ENCODE results near the gene PITPNB.

The PITPNB gene

DNA sequence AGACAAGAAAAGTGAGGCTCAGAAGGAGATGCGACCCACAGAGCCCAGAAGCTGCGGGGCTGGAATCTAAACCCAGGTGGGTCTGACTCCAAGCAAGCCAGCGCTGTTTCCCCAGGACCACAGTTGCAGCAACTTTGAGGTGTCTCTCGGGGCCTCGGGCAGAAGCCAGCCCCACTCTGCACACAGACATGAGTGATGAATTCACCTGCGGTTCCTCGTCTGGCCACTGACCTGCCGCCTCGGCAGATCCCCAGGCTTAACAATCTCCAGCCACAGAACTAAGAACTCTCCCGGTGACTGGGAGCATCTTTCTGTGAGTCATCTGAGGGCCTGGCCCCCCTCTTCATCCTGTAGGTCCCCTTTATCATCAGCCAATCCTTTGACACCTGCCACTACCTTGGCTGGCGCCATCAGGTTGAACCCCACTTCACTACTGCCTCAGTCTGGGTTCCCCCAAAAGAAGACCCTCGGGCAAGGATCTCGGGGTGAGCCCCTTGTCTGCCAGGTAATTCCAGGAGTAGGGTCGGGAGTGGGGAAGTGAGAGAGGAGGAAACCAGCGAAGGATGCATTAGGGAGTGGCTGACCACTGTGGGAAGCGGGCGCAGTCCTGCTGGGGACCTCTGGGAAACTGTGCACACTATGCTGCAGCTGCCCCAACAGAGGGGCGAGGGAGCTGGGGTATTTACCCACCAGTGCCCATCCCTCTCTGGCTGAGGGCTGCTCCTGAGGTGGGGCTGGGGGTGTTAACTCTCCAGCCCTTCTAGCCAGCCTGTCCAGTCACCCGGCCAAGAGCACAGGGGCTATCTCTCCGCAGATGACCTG is 84.5 kb downstream of the PITPNB start:
- no peak for DNase-seq (ENCODE audit: low read depth in 3 of 3, low spot score in 1 of 3)

DNA sequence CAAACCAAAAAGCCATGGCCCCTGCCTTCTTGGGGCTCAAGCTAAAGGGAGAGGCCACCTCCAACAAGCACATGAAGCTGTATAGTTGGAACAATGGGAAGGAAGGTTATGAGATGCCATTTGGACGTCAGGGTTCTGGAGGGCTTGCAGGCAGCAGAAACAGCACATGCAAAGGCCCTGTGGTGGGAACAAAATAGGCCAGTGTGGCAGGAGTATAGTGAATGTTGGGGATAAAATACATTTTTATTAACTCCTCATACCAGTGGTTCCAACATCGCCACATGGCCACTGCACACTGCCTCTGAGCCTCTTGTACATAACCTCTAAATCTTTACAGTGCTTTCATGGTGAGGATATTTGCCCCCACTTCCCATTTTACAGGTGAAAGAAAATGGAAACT is 85.3 kb downstream of the PITPNB start:
- no peak for DNase-seq (ENCODE audit: low read depth in 3 of 3, low spot score in 1 of 3)

DNA sequence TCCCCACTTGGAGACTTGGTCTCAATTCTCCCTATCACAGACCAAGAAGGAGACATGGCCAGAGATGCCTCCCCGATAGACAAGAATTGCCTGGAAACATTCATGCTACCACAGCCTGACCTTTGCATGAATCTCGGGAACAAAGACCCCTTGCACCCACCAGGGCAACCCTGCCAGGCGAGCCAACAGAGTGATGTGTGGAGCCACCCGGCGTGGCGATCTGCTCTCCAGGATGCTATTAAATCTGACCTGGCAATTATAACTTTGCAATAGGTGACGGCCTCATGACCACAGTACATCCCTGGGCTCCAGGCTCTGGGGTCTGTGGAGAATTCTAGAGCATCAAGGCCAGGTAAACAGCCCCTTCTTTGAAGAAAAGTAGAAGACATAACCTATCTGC is 86.5 kb downstream of the PITPNB start:
- no peak for DNase-seq (ENCODE audit: low read depth in 3 of 3, low spot score in 1 of 3)

DNA sequence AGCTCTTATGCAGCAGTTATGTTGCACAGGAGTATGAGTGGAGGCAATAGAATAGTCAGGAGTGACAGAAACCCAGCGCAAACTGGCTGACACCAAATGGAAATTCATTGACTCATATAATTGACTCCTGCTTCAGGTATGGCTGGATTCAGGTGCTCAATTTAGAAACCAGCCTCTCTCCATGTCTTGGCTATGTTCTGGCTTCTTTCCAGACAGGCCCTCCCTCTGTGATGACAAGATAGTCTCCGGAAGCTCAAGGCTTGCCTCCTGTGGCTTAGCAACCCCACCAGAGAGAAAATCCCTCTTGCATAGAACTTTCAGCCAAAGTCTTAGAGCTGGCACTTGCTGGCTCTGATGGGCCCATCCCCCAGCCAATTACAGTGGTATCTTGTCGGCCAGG is 89.4 kb downstream of the PITPNB start:
- DNase-seq (ENCODE audit: low read depth in 3 of 3, low spot score in 1 of 3): no peak

GRCh38 chr22:27827604-27828587 is 91.2 kb downstream of the PITPNB start:
- no peak for DNase-seq (ENCODE audit: low read depth in 3 of 3, low spot score in 1 of 3)

DNA sequence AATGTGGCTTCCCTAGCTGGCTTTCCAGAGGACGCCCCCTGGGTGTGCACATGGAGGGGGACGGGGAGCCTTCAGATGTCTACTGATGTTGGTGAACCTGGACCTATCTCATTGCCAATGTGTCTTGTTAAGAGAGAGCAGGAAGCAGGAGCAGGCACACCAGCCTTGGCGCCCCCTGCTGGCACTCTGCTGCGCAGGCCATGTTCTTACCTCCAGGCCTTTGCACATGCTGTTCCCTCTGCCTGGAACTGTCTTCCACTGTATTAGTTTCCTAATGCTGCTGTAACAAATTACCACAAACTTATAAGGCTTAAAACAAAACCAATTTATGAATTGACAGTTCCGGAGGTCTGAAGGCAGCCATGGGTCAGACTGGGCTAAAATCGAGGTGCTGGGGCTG is 93.9 kb downstream of the PITPNB start:
- no peak for DNase-seq (ENCODE audit: low read depth in 3 of 3, low spot score in 1 of 3)

DNA sequence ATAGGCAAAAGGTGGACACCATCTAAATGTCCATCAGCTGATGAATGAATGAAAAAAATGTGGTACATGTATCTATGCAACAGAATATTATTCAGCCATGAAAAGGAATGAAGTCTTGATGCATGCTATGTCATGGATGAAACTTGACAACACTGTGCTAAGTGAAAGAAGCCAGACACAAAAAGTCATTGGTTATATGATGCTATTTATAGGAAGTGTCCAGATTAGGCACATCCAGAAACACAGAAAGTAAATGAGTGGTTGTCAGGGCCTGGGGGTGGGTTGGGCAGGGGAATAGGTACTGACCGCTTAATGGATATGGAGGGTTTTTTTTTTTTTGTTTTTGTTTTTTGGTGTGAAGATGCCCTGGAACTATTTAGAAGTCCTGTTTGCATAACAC is 95.8 kb downstream of the PITPNB start:
- DNase-seq (ENCODE audit: low read depth in 3 of 3, low spot score in 1 of 3): no peak

GRCh38 chr22:27820896-27821866 is 97.9 kb downstream of the PITPNB start:
- DNase-seq (ENCODE audit: low read depth in 3 of 3, low spot score in 1 of 3): no peak

DNA sequence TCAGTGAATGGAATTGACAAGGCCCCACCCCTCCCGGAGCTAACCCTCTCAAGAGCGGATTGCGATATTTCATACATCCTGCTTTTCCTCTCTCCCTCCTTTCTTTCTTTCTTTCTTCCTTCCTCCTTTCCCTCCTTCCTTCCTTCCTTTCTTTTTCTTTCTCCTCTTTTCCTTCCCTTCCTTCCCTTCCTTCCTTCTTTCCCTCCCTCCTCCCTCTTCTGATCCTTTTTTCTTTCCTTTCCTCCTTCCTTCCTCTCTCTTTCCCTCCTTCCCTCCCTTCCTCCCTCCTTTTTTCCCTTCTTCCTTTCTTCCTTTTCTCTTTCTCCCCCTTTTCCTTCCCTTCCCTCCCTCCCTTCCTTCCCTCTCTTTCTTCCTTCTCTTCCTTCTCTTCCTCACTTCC is 102.5 kb downstream of the PITPNB start:
- no peak for DNase-seq (ENCODE audit: low read depth in 3 of 3, low spot score in 1 of 3)

DNA sequence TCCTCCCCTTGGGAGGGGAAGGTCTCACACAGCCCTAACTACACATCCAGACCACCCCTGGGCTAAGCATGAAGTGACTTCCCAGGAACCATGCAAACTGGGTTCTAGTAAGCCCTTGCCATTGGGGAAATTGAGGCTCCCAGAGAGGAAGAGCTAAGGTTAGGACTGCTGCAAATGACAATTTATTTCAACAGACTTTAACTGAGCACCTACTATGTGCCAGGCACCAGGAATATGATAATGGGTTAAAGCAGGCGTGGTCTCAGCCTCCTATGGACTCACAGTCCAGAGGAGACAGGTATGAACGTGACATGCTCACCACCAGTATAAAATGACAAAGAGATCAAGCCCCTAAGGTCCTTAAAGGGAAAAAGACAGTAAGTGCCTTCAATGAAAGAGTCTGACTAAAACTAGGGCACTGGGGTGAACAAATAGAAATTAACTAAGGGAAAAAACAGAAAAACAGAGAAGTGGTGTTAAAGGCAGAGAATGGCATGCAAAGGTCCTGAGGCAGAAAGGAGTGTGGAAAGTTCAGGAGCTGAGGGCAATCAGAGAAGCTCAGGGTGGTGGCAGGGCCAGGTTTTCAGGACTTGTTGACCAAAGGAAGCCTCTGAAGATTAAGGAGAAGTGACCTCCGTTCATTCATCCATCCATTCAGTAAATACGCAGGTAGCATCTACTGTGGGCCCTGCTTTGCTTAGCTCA is 103.1 kb downstream of the PITPNB start:
- DNase-seq (ENCODE audit: low read depth in 3 of 3, low spot score in 1 of 3): no peak

DNA sequence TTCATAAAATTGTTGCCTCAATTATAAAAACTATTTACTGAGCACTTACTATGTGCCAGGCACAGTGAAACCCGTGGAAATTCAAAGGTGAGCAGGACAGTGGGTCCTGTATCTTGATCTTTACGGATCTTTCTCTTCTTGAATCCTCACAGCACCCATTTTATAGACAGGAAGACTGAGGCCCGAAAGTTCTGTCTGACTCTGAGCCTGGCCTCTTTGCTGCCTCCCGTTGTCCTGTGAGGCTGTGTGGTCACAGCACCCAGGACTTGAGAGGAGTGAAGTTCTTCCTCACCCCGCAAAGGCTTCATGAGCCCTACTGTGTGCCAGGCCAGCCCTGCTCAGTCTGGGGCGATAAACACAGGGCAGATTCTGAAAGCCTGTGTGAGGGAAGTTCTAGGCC is 104.1 kb downstream of the PITPNB start:
- DNase-seq (ENCODE audit: low read depth in 3 of 3, low spot score in 1 of 3): no peak

DNA sequence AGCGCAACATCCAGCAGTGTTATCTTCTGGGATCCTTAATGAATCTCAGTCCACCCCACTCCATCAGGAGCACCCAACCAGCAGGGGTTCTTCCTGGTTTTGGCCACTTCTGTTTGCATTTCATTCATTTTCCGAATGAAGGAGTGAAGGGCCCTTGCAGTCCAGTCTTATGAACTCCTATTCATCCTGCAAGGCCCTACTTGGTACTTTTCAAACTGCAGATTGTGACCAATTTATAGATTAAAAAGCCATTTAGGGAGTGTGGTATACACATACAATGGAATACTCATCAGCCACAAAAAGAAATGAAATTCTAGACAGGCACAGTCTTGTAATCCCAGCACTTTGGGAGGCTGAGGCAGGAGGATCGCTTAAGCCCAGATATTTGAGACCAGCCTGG is 107.3 kb downstream of the PITPNB start:
- no peak for DNase-seq (ENCODE audit: low read depth in 3 of 3, low spot score in 1 of 3)

DNA sequence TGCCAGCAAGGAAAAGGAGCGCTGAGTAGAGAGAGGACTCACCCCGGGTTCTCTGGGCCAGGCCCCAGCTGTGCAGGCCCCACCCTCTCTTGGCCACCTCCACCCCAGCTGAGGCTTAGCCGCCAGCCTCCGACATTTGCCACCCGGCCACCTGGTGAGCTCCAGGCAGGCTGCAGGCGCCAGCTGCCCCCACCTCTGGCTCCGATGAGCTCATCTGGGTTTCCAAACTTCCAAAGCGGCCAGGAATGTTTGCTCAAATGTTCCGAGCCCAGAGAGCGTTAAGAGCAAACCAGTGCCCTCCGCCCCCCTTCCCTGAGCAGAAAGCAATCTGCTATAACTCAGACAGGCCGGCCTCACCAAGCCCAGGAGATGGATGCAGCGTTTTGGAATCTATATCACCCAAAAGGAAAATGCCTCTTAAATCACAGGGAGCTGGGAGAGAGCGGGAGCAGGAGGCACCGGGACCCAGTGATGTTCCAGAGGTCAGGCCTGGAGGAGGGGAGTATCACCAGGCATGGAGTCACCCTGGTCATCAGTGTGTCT is 108.4 kb downstream of the PITPNB start:
- DNase-seq (ENCODE audit: low read depth in 3 of 3, low spot score in 1 of 3): no peak

GRCh38 chr22:27809700-27810608 is 109.1 kb downstream of the PITPNB start:
- DNase-seq (ENCODE audit: low read depth in 3 of 3, low spot score in 1 of 3): no peak

GRCh38 chr22:27809226-27809603 is 109.8 kb downstream of the PITPNB start:
- no peak for DNase-seq (ENCODE audit: low read depth in 3 of 3, low spot score in 1 of 3)

- no peak for DNase-seq (ENCODE audit: low read depth in 3 of 3, low spot score in 1 of 3)
These were observed 110.4 kb downstream of the PITPNB start for GRCh38 chr22:27808451-27809225.

DNA sequence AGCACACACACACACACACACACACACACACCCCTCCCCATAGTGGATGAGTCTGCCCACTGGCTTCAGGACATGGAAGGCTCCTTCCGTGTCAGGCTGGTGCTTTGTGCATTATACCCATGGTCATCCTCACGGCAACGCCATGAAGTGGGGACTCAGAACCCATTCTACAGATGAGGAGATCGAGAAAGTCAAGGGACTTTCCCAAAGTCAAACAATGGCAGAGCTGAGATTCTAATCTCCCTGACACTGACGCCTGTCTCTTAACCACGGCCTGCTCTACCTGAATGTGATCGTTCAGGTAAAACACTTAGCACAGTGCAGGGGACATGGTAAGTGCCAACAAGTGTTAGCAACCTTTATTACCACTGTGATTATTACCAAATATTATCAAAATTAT is 113.2 kb downstream of the PITPNB start:
- DNase-seq (ENCODE audit: low read depth in 3 of 3, low spot score in 1 of 3): no peak
